Left forelimb (tissue), 1 donor: ENCODE results near the gene ENDOU.
A peak's percentile ranks its signal among the peaks of the same experiment; 100 is the strongest.

Experiments used
- DNase-seq: peaks from one replicate; pipeline ENCODE4 v3.0.0-alpha.2; 2018; ENCODE audit warnings: low spot score

ENDOU gene

GRCh38 chr12:47743311-47743860, 18.1 kb upstream of the ENDOU start:
- DNase-seq, result no peak

GRCh38 chr12:47742253-47742825, 17.0 kb upstream of the ENDOU start:
- DNase-seq, result no peak

- DNase-seq, result peak; percentile 75
Observed at GRCh38 chr12:47741340-47741703, 16.0 kb upstream of the ENDOU start.

GRCh38 chr12:47740606-47741339, 15.5 kb upstream of the ENDOU start:
- no peak for DNase-seq

GRCh38 chr12:47739979-47740378, 14.7 kb upstream of the ENDOU start:
- no peak for DNase-seq

- no peak for DNase-seq
Observed at GRCh38 chr12:47739297-47739696, 14.0 kb upstream of the ENDOU start.

- DNase-seq, result no peak
Observed at GRCh38 chr12:47737936-47738594, 12.8 kb upstream of the ENDOU start.

GRCh38 chr12:47736877-47737676, 11.8 kb upstream of the ENDOU start:
- DNase-seq, result peak; percentile 77

GRCh38 chr12:47736216-47736615, 10.9 kb upstream of the ENDOU start:
- no peak for DNase-seq

GRCh38 chr12:47735649-47736048, 10.4 kb upstream of the ENDOU start:
- no peak for DNase-seq

- DNase-seq, result no peak
Observed at GRCh38 chr12:47734725-47735480, 9.6 kb upstream of the ENDOU start.

GRCh38 chr12:47733142-47733541, 7.9 kb upstream of the ENDOU start:
- DNase-seq, result no peak

- DNase-seq, result no peak
Observed at GRCh38 chr12:47732504-47732903, 7.2 kb upstream of the ENDOU start.

- DNase-seq, result no peak
Observed at GRCh38 chr12:47731723-47732122, 6.4 kb upstream of the ENDOU start.

GRCh38 chr12:47730341-47730744, 5.1 kb upstream of the ENDOU start:
- no peak for DNase-seq

GRCh38 chr12:47729233-47729632, 3.9 kb upstream of the ENDOU start:
- no peak for DNase-seq

GRCh38 chr12:47725893-47726292, 603 bp upstream of the ENDOU start:
- DNase-seq, result no peak

- peak; percentile 59 for DNase-seq
Observed at GRCh38 chr12:47722941-47723631, 2.2 kb downstream of the ENDOU start.

GRCh38 chr12:47722136-47722834, 3.0 kb downstream of the ENDOU start:
- peak; percentile 44 for DNase-seq

- peak; percentile 54 for DNase-seq
Observed at GRCh38 chr12:47721431-47721973, 3.8 kb downstream of the ENDOU start.
